ENCODE data around the gene TSLP.

The TSLP gene

DNA sequence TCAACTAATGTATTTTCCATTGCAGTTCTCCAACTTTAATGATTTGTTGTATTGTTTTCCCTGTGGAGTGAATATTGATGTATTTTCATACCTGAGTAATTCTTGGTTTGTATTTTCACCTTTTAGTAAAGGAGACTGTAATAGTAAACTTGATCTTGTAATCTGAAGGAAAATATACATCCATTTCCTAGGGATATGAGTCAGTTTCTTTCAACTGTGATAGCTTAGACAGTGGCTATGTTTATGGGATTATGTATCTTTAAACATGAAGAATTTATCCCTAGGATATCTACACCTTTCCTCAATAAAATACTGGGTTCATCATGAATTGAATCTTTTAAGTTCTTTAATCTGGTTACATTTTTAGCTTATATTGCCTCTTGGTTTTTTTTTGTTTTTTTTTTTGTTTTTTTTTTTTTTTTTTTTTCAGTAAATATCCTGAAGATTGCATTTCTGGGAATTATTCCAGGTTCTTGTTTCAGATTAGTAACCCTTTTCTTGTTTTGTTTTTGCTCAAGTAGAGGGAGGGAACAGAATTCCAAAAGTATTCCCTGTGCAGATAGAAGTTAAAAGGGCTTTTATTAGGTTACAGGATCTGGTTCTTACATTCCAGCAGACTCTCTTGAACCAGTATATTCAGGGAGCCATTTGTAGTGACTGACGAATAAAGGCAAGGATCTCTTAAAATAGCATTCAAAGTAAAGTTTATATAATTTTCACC, 27.7 kb downstream of the TSLP start:
- no peak for DNase-seq

DNA sequence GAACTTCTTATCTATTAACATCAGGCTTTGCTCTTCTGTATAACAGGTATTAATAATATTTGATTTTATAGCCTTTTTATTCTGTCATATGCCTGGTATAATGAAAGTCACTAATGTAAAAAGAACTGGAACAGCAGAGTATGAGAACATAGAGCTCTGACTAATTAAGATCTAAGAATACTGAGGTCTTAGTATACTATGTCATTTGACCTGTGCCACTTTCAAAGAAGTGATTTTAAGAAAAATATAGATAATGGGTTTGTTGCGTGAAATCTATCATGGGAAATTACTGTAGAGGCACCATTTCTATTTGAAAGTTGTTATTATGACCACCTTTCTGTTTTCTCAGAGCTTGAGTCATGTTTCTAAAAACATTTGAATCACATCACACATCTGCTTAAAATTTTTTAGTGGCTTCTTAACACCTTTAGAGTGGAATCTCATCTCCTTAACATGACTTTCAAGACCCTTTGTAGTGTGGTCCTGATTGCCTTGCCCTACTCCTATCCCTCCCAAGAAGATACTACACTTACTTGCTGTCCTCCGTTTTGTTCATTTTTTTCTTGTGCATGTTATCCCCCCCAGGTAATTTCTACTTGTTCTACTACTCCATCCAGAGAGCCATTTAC, 34.9 kb downstream of the TSLP start:
- no peak for DNase-seq

DNA sequence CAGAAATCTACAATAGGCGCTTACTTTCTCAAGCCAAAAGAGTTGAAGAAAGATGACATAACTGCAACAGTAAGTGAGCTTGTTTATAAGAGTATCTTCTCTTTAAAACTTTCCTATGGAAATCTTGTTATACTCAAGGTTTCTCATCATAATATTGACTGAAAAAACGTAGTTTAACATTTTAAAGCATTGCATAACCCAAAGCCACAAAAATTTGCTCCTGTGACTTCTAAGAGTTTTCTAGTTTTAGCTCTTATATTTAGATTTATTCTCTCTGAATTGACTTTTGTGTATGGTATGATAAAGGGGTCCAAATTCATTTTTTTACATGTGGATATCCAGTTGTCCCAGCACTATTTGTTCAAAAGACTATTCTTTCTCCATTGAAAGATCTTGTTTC, 35.9 kb downstream of the TSLP start:
- DNase-seq, result no peak

DNA sequence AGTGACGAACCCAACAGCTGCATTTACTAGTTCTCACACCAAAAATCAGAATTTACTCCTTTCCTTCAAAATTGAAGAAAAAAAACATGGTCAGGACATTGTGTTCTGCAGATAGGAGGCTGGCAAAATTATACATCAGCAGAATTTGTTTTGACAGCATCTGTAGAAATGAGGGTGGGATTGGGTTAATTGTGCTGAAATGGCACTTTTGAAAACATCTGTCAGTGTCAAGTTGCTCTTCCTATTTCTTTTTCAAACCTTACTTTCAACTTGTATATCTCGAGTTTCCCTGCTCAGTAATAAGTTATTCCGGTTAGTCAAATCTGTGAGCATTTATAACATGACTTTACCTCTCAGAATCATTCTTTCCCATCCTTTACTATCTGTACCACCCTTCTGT, 40.4 kb downstream of the TSLP start:
- DNase-seq, result no peak

DNA sequence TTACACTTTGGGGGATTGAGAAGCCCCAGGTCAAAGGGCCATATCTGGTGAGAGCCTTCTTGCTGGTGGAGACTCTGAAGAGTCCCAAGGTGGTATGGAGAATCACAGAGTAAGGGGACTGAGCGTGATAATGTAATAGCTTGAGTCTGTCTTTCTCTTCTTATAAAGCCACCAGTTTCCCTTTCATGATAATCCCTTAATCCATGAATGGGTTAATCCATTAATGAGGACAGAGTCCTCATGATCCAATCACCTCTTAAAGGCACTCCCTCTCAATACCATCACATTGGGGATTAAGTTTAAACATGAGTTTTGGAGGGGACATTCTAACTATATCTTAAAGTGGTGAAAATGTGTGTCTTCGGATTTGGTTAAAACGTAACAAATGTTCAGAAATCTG, 42.2 kb downstream of the TSLP start:
- DNase-seq, result no peak

DNA sequence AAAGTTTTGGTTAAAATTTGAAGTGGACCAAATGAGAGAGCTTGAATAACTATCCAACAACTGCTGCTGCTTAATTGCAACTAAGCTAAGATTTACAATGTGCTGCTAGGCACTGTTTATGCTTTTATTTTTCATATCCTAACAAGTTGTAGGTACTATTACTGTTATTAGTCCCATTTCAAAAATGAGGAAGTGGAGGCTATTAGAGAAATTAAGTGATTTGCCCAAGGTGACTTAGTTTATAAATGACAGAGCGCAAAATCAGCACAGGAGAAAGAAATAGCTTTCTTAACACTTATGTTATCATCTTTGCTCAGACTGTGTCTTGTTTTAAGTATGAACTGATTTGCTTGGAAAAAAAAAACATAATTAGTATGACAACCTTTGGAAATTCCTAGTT, 43.7 kb downstream of the TSLP start:
- DNase-seq, result no peak

DNA sequence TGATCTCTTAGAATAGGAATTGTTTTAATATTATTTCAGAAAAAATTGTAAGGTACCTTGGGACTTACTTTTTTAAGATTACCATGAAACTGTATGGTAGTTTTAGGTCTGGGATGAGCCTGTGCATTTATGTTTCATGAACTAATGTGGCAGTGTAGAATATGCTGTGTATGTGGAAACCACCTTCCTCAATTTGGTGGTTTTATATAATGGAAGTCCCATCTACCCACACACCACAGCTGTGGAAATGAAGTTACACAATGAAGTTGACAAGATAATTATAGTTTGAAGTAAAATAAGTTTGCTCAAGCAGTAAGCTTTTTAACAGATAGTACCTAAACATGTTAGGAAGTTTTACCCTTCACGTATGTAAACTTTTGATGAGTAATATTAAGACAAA, 45.0 kb downstream of the TSLP start:
- DNase-seq, result no peak

DNA sequence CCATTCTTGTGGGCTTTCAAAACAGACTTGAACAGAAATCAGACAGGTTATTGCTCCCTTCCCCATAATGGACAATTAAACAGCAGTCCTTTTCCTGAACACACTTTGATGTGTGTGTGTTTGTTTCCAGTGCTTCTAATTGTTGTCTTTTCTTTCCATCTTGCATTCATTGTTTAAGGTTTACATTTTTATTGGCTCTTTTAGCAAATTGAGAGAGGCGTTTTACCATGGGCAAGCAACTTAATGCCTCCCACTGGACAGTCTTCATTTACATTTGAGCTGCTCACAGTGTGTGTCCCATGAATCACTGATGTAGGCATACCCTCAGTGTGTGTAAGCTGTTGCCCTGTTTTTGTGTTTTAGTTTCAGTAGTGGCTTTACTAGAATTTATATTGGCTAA, 45.6 kb downstream of the TSLP start:
- DNase-seq, result no peak

- DNase-seq, result no peak
Measured at GRCh38 chr5:111119221-111119620, 47.7 kb downstream of the TSLP start.

DNA sequence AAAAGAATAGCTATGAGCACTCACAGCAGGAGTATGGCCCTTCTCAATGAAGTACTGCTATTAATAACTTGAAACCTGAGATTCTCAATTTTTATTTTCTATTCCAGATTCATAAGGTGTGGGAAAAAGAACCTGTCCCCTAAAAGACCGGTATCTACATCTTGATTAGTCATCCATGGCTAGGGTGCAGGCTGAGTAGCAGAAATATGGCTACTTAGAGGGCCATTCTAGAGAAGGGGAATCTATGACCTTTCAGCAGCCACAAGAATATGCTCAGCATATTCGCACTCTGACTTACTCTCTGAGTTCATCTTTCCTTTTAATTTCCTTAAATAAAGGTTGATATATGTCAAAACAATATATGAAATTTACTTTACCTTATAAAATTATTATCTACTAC, 48.3 kb downstream of the TSLP start:
- no peak for DNase-seq

DNA sequence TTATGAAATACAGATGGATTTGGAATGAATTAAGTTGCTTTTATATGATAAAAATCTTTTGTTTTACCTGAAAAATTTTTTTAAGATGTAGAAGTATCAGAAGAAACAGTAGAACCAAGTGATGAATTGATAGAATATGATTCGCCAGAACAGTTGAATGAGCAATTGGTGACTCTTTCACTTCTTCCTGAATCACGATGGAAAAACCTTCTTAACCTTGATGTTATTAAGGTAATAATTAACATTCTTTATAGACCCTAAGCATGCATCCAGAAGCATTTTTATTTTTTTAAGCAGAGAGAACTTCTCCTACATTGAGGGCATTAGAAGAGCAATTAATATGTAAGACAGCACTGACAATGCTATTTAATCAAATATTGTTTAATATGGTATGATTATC, 49.4 kb downstream of the TSLP start:
- DNase-seq, result no peak

- DNase-seq, result no peak
Measured at GRCh38 chr5:111121926-111122325, 50.4 kb downstream of the TSLP start.

DNA sequence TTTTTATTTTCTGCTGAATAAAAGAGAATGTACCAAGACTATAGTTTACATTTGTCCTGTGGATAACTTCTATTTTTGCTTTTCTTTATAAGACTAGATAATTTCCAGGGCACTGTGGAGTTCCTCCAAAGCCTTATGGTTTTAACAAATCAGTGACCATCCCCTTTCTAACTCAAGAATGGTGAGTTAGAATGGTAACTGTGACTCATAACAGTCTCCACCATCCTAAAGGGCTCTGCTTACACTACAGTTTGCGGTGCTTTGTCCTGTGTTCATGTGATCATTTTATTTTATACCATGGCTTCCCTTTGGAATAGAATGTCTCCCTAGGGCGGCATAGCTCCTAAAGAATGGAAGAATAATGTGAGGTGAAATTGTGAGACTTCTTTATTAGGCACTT, 50.9 kb downstream of the TSLP start:
- no peak for DNase-seq

GRCh38 chr5:111124793-111125192, 53.3 kb downstream of the TSLP start:
- DNase-seq, result no peak

DNA sequence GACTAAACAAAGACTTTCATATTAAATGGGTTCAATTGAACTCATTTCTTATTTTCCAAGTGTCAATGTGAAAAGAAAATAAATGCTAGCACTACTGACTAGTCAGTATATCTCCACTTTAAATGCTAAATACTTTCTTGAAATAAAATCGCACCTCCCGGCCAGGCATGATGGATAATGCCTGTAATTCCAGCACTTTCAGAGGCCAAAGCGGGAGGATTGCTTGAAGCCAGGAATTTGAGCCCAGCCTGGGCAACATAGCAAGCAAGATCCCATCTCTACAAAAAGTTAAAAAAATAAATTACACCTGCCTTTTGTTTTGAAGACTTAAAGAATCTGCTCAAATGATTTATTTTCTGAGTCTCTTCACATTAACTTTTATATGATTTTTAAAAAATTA, 55.4 kb downstream of the TSLP start:
- DNase-seq, result no peak
